CD4-positive, alpha-beta T cell (primary cell): ENCODE data around the gene TBC1D2. TPM values are rescaled to one million over a fixed set of nuclear protein-coding genes. Genes with fewer than 3 reads are reported as not detected.

Source experiments
- ATAC-seq: fragments of 200-7000 bp; cut with Tn5 transposase; one replicate; pipeline ENCODE4 v1.10.0; 2022; ENCODE audit warnings: mild to moderate bottlenecking; ENCODE audit not compliant: poor library complexity
- CTCF ChIA-PET: fragments of 350-600 bp; sonication (Branson Sonifier 250); formaldehyde crosslinking; loops from one replicate; lab custom pipeline; 2021; ENCODE audit warnings: antibody characterized with exemption, inconsistent platforms; lab: Charles Lee
- POLR2A ChIA-PET: fragments of 350-600 bp; sonication (Branson Sonifier 250); formaldehyde crosslinking; loops from one replicate; lab custom pipeline; 2021; ENCODE audit warnings: antibody characterized with exemption, inconsistent platforms; lab: Charles Lee
- DNase-seq, 14 experiments: peaks; one replicate each; pipeline ENCODE4 v3.0.0-alpha.2; 2013 to 2020; ENCODE audit warnings: mixed read lengths in 2 of 14
- H3K27ac ChIP-seq, 2 donors: one replicate each; pipeline versions ENCODE4 v1.5.1 to v1.7.0; 2013; ENCODE audit warnings: low read length in 2 of 2, low read depth in 1 of 2, mild to moderate bottlenecking in 1 of 2
- H3K27me3 ChIP-seq, 2 experiments: 1 replicate in 1 of 2; 2 replicates in 1 of 2; pipeline versions ENCODE4 v1.6.1 to v1.7.0; 2013; ENCODE audit warnings: low read length in 2 of 2, control low read depth in 1 of 2, mild to moderate bottlenecking in 1 of 2, moderate library complexity in 1 of 2; ENCODE audit not compliant: insufficient read depth in 2 of 2, control insufficient read depth in 1 of 2
- H3K36me3 ChIP-seq: one replicate; pipeline ENCODE4 v1.6.1; 2013; ENCODE audit warnings: low read length, control low read depth; ENCODE audit not compliant: insufficient read depth
- H3K4me1 ChIP-seq: one replicate; pipeline ENCODE4 v1.6.1; 2013; ENCODE audit warnings: low read length, control low read depth; ENCODE audit not compliant: insufficient read depth
- H3K4me3 ChIP-seq: one replicate; pipeline ENCODE4 v1.5.1; 2013; ENCODE audit warnings: mild to moderate bottlenecking, low read length, moderate library complexity
- H3K9me3 ChIP-seq, 2 experiments: 1 replicate in 1 of 2; 2 replicates in 1 of 2; pipeline versions ENCODE4 v1.6.1 to v1.7.0; 2013; ENCODE audit warnings: low read length in 2 of 2, mild to moderate bottlenecking in 2 of 2, control low read depth in 1 of 2, moderate library complexity in 1 of 2; ENCODE audit not compliant: control insufficient read depth in 1 of 2, insufficient read depth in 1 of 2
- H3K27ac Mint-ChIP-seq: one replicate; pipeline ENCODE4 v1.8.0; 2020; ENCODE audit warnings: mixed read lengths
- H3K27me3 Mint-ChIP-seq: one replicate; pipeline ENCODE4 v1.8.0; 2021; ENCODE audit warnings: mixed read lengths
- H3K36me3 Mint-ChIP-seq: one replicate; pipeline ENCODE4 v1.8.0; 2021; ENCODE audit warnings: low read depth, mixed read lengths
- H3K4me1 Mint-ChIP-seq: one replicate; pipeline ENCODE4 v1.8.0; 2021; ENCODE audit warnings: low read depth, mixed read lengths
- H3K4me3 Mint-ChIP-seq: one replicate; pipeline ENCODE4 v1.8.0; 2020; ENCODE audit warnings: mild to moderate bottlenecking, mixed read lengths
- H3K9me3 Mint-ChIP-seq: one replicate; pipeline ENCODE4 v1.8.0; 2020; ENCODE audit warnings: mixed read lengths
- CTCF ChIP-seq: fragments of 200-600 bp; IDR thresholded peaks from one replicate; pipeline ENCODE4 v1.8.0; 2022; ENCODE audit warnings: antibody characterized with exemption, mild to moderate bottlenecking
- intact Hi-C, 2 experiments: fragments of 100-400 bp; cut with DNase I in 1 of 2; cut with micrococcal nuclease in 1 of 2; formaldehyde crosslinking; loops; one replicate each; pipeline versions ENCODE4 v1.15.1 to v1.9.0; 2023 to 2025; cut with DNase I, micrococcal nuclease
- total RNA-seq, 174 experiments: library from RNA in 2 of 174; stranded (reverse) in 2 of 174; gene quantifications; one replicate each; pipeline ENCODE4 v1.2.3 and lab custom pipeline; 2021 to 2026

TBC1D2 gene
- total RNA-seq, 2 experiments from 2014 or later: 2.9 to 4.0 TPM

DNA sequence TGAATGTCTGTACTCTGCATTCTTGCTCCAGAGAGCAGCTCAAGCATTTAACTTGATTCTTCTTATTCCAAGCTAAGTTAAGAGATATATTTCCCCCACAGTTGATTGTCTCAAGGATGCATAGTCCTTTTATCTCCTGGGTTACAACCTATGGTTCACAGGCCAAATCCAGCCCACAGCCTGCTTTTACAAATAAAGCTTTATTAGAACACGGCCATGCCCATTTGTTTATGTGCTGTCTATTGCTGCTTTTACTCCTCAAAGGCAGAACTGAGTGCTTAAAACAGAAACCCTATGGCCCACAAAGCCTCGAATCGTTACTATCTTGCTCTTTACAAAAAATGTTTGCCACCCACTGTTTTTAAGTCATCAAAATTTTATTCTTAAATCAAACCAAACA lies 25.8 kb downstream of the TBC1D2 start:
- Histone ChIP-seq H3K4me3 (no peak overlapping the region), H3K36me3 (peaks cover 63% of the 10 kb centered on the region), H3K9me3 (no peaks in the 10 kb centered on the region), H3K27ac (no peak overlapping the region), H3K4me1 (no peaks in the 10 kb centered on the region), H3K27me3 (no peaks in the 10 kb centered on the region)
- H3K36me3 Mint-ChIP-seq: peaks cover 70% of the 10 kb centered on the region
- no peaks in the 10 kb centered on the region for H3K4me1 Mint-ChIP-seq
- H3K4me3 Mint-ChIP-seq: no peak overlapping the region
- ATAC-seq (no peak), DNase-seq (no peak)
- H3K27ac Mint-ChIP-seq: no peak overlapping the region
- H3K9me3 Mint-ChIP-seq: no peaks in the 10 kb centered on the region
- ChIA-PET CTCF (no interaction called here), POLR2A (no interaction called here)
- TF ChIP-seq CTCF: no peak
- intact Hi-C loops: no loop called here
- H3K27me3 Mint-ChIP-seq: no peaks in the 10 kb centered on the region

- Histone ChIP-seq H3K27ac (no peak overlapping the region), H3K36me3 (peaks cover 60% of the 10 kb centered on the region), H3K27me3 (no peaks in the 10 kb centered on the region), H3K4me1 (no peaks in the 10 kb centered on the region), H3K4me3 (no peak overlapping the region), H3K9me3 (no peaks in the 10 kb centered on the region)
- H3K9me3 Mint-ChIP-seq: no peaks in the 10 kb centered on the region
- POLR2A ChIA-PET: no interaction called here
- no peaks in the 10 kb centered on the region for H3K27me3 Mint-ChIP-seq
- no peaks in the 10 kb centered on the region for H3K4me1 Mint-ChIP-seq
- DNase-seq: no peak
- ATAC-seq: no peak
- TF ChIP-seq CTCF: no peak
- intact Hi-C loops: no loop called here
- no peak overlapping the region for H3K4me3 Mint-ChIP-seq
- no peak overlapping the region for H3K27ac Mint-ChIP-seq
- CTCF ChIA-PET: no interaction called here
- peaks cover 68% of the 10 kb centered on the region for H3K36me3 Mint-ChIP-seq
These were observed 26.4 kb downstream of the TBC1D2 start for GRCh38 chr9:98229090-98229395.

GRCh38 chr9:98228392-98229089 lies 26.9 kb downstream of the TBC1D2 start:
- ChIA-PET POLR2A (no interaction called here), CTCF (no interaction called here)
- no peak for TF ChIP-seq CTCF
- no peaks in the 10 kb centered on the region for H3K27me3 Mint-ChIP-seq
- intact Hi-C loops: no loop called here
- H3K9me3 Mint-ChIP-seq: no peaks in the 10 kb centered on the region
- Histone ChIP-seq H3K4me1 (no peaks in the 10 kb centered on the region), H3K27ac (no peak overlapping the region), H3K27me3 (no peaks in the 10 kb centered on the region), H3K36me3 (peaks cover 55% of the 10 kb centered on the region), H3K9me3 (no peaks in the 10 kb centered on the region), H3K4me3 (no peak overlapping the region)
- no peak for DNase-seq
- no peaks in the 10 kb centered on the region for H3K4me1 Mint-ChIP-seq
- H3K4me3 Mint-ChIP-seq: no peak overlapping the region
- no peak for ATAC-seq
- H3K36me3 Mint-ChIP-seq: peaks cover 63% of the 10 kb centered on the region
- H3K27ac Mint-ChIP-seq: no peak overlapping the region
